Prostate gland (tissue), 2 donors: ENCODE measurements around the gene RPE65. TPM values are rescaled to one million over a fixed set of nuclear protein-coding genes. Genes with fewer than 3 reads are reported as not detected.

Experiments used
- DNase-seq: peaks from one replicate; pipeline ENCODE4 v3.0.0-alpha.2; 2019; ENCODE audit warnings: low spot score
- H3K27ac ChIP-seq, 2 donors: fragments of 200-600 bp; sonication (generic); 2 replicates each; pipeline ENCODE4 v1.5.1; 2017 to 2019
- H3K27me3 ChIP-seq: fragments of 200-600 bp; sonication (generic); replicated peaks from 2 replicates; pipeline ENCODE4 v1.5.1; 2019; ENCODE audit not compliant: insufficient read depth
- H3K36me3 ChIP-seq, 2 donors: fragments of 200-600 bp; sonication (generic); 1 replicate in 1 of 2; 2 replicates in 1 of 2; pipeline versions ENCODE4 v1.5.1 to v1.8.1; 2017 to 2019
- H3K4me1 ChIP-seq: fragments of 200-600 bp; sonication (generic); replicated peaks from 2 replicates; pipeline ENCODE4 v1.5.1; 2019
- H3K4me3 ChIP-seq, 2 donors: fragments of 200-600 bp; sonication (generic); 2 replicates each; pipeline ENCODE4 v1.5.1; 2017 to 2019
- H3K9me3 ChIP-seq: fragments of 200-600 bp; sonication (generic); 2 replicates; pipeline ENCODE4 v1.5.1; 2017
- POLR2A ChIP-seq: fragments of 450-650 bp; IDR thresholded peaks from one replicate; pipeline ENCODE4 v1.6.1; 2016; ENCODE audit warnings: antibody characterized with exemption, mild to moderate bottlenecking
- POLR2AphosphoS5 ChIP-seq: sonication (generic); formaldehyde crosslinking; IDR thresholded peaks from one replicate; pipeline ENCODE4 v1.6.1; 2017; ENCODE audit warnings: antibody characterized with exemption
- WGBS: methylation state at CpG from one replicate; pipeline ENCODE4 v1.1.5; 2018; 5-methylcytosine and 5-hydroxymethylcytosine counted together
- intact Hi-C: fragments of 100-400 bp; cut with DNase I; formaldehyde crosslinking; loops from one replicate; pipeline ENCODE4 v1.14.2; 2022
- total RNA-seq, 2 donors: library from RNA; depleted of rRNA; stranded (reverse); fragments of >200 nt; gene quantifications; one replicate each; pipeline ENCODE4 v1.1.0, GENCODE V29; 2016
- TF ChIP-seq, protein P1 (sequence below), 4 experiments: fragments of 200-600 bp in 2 of 4; fragments of 450-650 bp in 2 of 4; sonication (generic) in 2 of 4; IDR thresholded peaks; 1 replicate in 3 of 4; 2 replicates in 1 of 4; pipeline ENCODE4 v1.5.1; 2016 to 2019; ENCODE audit warnings: antibody characterized with exemption in 4 of 4, mild to moderate bottlenecking in 2 of 4, moderate library complexity in 2 of 4

RPE65 gene
- total RNA-seq, 2 donors from 2014 or later = 0.57 to 0.91 TPM

DNA sequence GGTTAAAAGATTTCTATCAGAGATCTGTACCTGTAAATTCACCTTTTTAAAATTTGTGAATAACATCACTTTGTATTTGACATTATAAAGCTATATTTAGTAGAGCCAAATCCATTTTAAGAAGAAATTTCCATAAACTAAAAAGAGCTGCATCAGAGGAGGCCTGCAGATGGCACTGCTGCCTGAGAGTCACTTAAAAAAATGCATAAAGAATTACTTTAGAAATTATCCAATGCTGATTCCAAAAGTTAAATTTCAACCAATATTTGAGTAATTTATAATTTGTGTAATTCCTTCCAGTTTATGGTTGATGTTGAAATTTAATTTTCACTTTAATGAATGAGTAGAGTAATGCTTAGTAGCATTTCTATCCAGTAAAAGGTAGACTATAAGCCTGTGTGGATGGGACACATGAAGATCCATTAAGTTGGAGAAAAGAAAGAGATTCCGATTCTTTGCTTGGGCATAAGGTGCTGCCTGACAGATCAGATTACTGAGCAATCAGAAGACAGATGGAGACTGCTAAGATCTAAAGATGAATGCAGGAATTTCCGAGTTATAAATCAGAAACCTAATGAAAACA, 20.7 kb upstream of the RPE65 start:
- Histone ChIP-seq H3K27ac (no peak overlapping the region), H3K4me3 (no peak overlapping the region), H3K9me3 (no peaks in the 10 kb centered on the region), H3K4me1 (no peaks in the 10 kb centered on the region), H3K36me3 (no peaks in the 10 kb centered on the region), H3K27me3 (no peaks in the 10 kb centered on the region)
- DNase-seq = no peak
- intact Hi-C loops = loop anchor here (5.0 kb wide), 1 partner anchor 122 kb away; no protein-coding TSS in a partner anchor
- no peak for TF ChIP-seq POLR2A
- TF ChIP-seq, protein P1, sequence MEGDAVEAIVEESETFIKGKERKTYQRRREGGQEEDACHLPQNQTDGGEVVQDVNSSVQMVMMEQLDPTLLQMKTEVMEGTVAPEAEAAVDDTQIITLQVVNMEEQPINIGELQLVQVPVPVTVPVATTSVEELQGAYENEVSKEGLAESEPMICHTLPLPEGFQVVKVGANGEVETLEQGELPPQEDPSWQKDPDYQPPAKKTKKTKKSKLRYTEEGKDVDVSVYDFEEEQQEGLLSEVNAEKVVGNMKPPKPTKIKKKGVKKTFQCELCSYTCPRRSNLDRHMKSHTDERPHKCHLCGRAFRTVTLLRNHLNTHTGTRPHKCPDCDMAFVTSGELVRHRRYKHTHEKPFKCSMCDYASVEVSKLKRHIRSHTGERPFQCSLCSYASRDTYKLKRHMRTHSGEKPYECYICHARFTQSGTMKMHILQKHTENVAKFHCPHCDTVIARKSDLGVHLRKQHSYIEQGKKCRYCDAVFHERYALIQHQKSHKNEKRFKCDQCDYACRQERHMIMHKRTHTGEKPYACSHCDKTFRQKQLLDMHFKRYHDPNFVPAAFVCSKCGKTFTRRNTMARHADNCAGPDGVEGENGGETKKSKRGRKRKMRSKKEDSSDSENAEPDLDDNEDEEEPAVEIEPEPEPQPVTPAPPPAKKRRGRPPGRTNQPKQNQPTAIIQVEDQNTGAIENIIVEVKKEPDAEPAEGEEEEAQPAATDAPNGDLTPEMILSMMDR (IDR thresholded peaks at IDR 0.05) = peak in 3 of 4 experiments; percentile 27 to 37 (median 37)
- no peak for TF ChIP-seq POLR2AphosphoS5
- WGBS = 63% methylated on average over 2 of the region's 2 CpGs

GRCh38 chr1:68464891-68465290, 15.1 kb upstream of the RPE65 start:
- Histone ChIP-seq H3K9me3 (no peaks in the 10 kb centered on the region), H3K27ac (no peak overlapping the region), H3K27me3 (no peaks in the 10 kb centered on the region), H3K4me1 (no peaks in the 10 kb centered on the region), H3K36me3 (no peaks in the 10 kb centered on the region), H3K4me3 (no peak overlapping the region)
- DNase-seq = no peak
- 56% methylated on average over 6 of the region's 6 CpGs for WGBS
- intact Hi-C loops = no loop called here
- TF ChIP-seq POLR2A (no peak), POLR2AphosphoS5 (no peak)
- TF ChIP-seq, protein P1 (IDR thresholded peaks at IDR 0.05) = no peak

GRCh38 chr1:68460935-68461334, 11.2 kb upstream of the RPE65 start:
- H3K9me3 ChIP-seq = no peaks in the 10 kb centered on the region
- intact Hi-C loops = no loop called here
- no peaks in the 10 kb centered on the region for H3K27me3 ChIP-seq
- WGBS = 83% methylated on average over 4 of the region's 4 CpGs
- TF ChIP-seq, protein P1 (IDR thresholded peaks at IDR 0.05) = no peak
- no peak for TF ChIP-seq POLR2A
- TF ChIP-seq POLR2AphosphoS5 = no peak
- no peaks in the 10 kb centered on the region for H3K4me1 ChIP-seq
- H3K27ac ChIP-seq = no peak overlapping the region
- no peak for DNase-seq
- no peak overlapping the region for H3K4me3 ChIP-seq
- no peaks in the 10 kb centered on the region for H3K36me3 ChIP-seq

GRCh38 chr1:68459796-68460195, 10.0 kb upstream of the RPE65 start:
- Histone ChIP-seq H3K4me3 (no peak overlapping the region), H3K27me3 (no peaks in the 10 kb centered on the region), H3K27ac (no peak overlapping the region), H3K36me3 (no peaks in the 10 kb centered on the region), H3K9me3 (no peaks in the 10 kb centered on the region), H3K4me1 (no peaks in the 10 kb centered on the region)
- DNase-seq = no peak
- 77% methylated on average over 1 of the region's 1 CpG for WGBS
- intact Hi-C loops = no loop called here
- TF ChIP-seq POLR2AphosphoS5 (no peak), POLR2A (no peak)
- TF ChIP-seq, protein P1 (IDR thresholded peaks at IDR 0.05) = no peak

DNA sequence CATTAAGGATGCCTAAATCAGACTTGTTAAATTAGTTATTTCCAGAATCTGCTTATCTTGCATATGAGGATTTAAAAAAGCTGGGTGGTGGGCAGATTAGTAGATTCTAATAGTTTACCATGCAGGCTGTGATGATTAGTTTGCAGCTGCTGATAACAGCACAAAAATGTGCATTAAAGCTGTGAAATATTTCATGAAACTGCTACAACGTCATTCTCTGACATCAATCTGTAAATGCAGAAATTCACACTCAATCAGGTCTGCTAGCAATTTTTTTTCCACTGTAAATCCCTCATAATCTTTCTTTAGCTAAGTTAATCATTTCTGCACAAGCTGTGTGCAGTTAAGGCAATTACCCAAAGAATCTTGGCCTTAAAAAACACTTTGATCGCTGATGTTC, 9.3 kb upstream of the RPE65 start:
- no peak for DNase-seq
- Histone ChIP-seq H3K27me3 (no peaks in the 10 kb centered on the region), H3K36me3 (no peaks in the 10 kb centered on the region), H3K9me3 (no peaks in the 10 kb centered on the region), H3K27ac (no peak overlapping the region), H3K4me1 (no peaks in the 10 kb centered on the region), H3K4me3 (no peak overlapping the region)
- TF ChIP-seq, protein P1 (IDR thresholded peaks at IDR 0.05) = no peak
- TF ChIP-seq POLR2A (no peak), POLR2AphosphoS5 (no peak)
- WGBS = 82% methylated on average over 2 of the region's 2 CpGs
- intact Hi-C loops = no loop called here
